HL-60 (cell line): ENCODE data around the gene TMEM273.

Source experiments
- GABPA ChIP-seq: IDR thresholded peaks from 2 replicates; pipeline ENCODE4 v1.6.1; 2012; ENCODE audit warnings: low read depth
- TF ChIP-seq, protein P1 (sequence below): IDR thresholded peaks from one replicate; pipeline ENCODE4 v1.5.1; 2011; ENCODE audit warnings: low read length, control low read depth, inconsistent platforms; ENCODE audit not compliant: insufficient read depth

DNA sequence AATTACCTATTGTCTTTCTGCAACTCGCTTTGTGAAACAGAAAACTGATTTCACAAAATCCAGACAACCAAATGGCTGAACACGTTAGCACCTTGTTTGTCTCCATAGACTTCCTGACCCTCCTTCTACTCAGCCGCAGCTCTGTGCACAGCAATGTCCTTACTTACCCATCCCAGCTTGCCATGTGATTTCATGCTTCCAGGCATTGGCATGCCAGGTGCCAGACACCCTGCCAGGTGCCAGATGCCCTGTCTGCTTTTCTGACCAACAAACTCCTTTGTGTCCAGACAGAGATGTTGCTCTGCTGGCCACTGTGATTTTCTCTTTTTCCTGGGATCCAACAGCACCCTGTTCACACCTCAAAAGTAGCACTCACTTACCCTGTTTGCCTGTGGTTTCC, 38.3 kb downstream of the TMEM273 start:
- TF ChIP-seq, protein P1, sequence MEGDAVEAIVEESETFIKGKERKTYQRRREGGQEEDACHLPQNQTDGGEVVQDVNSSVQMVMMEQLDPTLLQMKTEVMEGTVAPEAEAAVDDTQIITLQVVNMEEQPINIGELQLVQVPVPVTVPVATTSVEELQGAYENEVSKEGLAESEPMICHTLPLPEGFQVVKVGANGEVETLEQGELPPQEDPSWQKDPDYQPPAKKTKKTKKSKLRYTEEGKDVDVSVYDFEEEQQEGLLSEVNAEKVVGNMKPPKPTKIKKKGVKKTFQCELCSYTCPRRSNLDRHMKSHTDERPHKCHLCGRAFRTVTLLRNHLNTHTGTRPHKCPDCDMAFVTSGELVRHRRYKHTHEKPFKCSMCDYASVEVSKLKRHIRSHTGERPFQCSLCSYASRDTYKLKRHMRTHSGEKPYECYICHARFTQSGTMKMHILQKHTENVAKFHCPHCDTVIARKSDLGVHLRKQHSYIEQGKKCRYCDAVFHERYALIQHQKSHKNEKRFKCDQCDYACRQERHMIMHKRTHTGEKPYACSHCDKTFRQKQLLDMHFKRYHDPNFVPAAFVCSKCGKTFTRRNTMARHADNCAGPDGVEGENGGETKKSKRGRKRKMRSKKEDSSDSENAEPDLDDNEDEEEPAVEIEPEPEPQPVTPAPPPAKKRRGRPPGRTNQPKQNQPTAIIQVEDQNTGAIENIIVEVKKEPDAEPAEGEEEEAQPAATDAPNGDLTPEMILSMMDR: no peak
- no peak for TF ChIP-seq GABPA
